ENCODE results near the gene LRRC27.

The LRRC27 gene

GRCh38 chr10:132319853-132320653, 11.9 kb upstream of the LRRC27 start:
- no peak overlapping the region for H3K4me3 ChIP-seq (ENCODE audit: low read length)
- DNase-seq (ENCODE audit: low read depth): peak; percentile 87
- no peak for TF ChIP-seq CTCF (IDR thresholded peaks at IDR 0.05; ENCODE audit: insufficient read depth, low read depth, low read length, missing control alignments)

GRCh38 chr10:132320654-132321469, 11.1 kb upstream of the LRRC27 start:
- DNase-seq (ENCODE audit: low read depth): no peak
- no peak for TF ChIP-seq CTCF (IDR thresholded peaks at IDR 0.05; ENCODE audit: insufficient read depth, low read depth, low read length, missing control alignments)
- H3K4me3 ChIP-seq (ENCODE audit: low read length): no peak overlapping the region

- H3K4me3 ChIP-seq (ENCODE audit: low read length): no peak overlapping the region
- TF ChIP-seq CTCF (IDR thresholded peaks at IDR 0.05; ENCODE audit: insufficient read depth, low read depth, low read length, missing control alignments): no peak
- no peak for DNase-seq (ENCODE audit: low read depth)
Observed at GRCh38 chr10:132321726-132322125, 10.3 kb upstream of the LRRC27 start.

GRCh38 chr10:132322586-132323048, 9.4 kb upstream of the LRRC27 start:
- TF ChIP-seq CTCF (IDR thresholded peaks at IDR 0.05; ENCODE audit: insufficient read depth, low read depth, low read length, missing control alignments): no peak
- H3K4me3 ChIP-seq (ENCODE audit: low read length): no peak overlapping the region
- DNase-seq (ENCODE audit: low read depth): peak; percentile 14

GRCh38 chr10:132324186-132324585, 7.8 kb upstream of the LRRC27 start:
- no peak for DNase-seq (ENCODE audit: low read depth)
- no peak for TF ChIP-seq CTCF (IDR thresholded peaks at IDR 0.05; ENCODE audit: insufficient read depth, low read depth, low read length, missing control alignments)
- H3K4me3 ChIP-seq (ENCODE audit: low read length): no peak overlapping the region

- no peak overlapping the region for H3K4me3 ChIP-seq (ENCODE audit: low read length)
- no peak for DNase-seq (ENCODE audit: low read depth)
- TF ChIP-seq CTCF (IDR thresholded peaks at IDR 0.05; ENCODE audit: insufficient read depth, low read depth, low read length, missing control alignments): no peak
Observed at GRCh38 chr10:132326344-132326889, 5.6 kb upstream of the LRRC27 start.
